K562 (cell line): Measurements from ENCODE around the gene TFAP2E. TPM values are rescaled to one million over a fixed set of nuclear protein-coding genes. Genes with fewer than 3 reads are reported as not detected.

Source experiments
- ATAC-seq: fragments of 200-7000 bp; cut with Tn5 transposase; 3 replicates; pipeline ENCODE4 v1.9.1; 2020; ENCODE audit warnings: moderate library complexity
- BruUV-seq: library from RNA; stranded (reverse); fragments of 400-500 nt; replicated peaks from 2 replicates; lab custom pipeline; 2021; lab: Mats Ljungman, UMichigan
- CTCF ChIA-PET: fragments of 300-600 bp; formaldehyde crosslinking; extraction: SDS; loops from one replicate; lab custom pipeline; 2021; ENCODE audit warnings: low intra/inter-chr PET ratio; lab: Yijun Ruan, JAX
- POLR2A ChIA-PET: fragments of 300-600, 350-650 bp; sonication (Branson Sonifier 250); formaldehyde crosslinking; extraction: SDS; loops from one replicate; lab custom pipeline; 2021; ENCODE audit warnings: antibody characterized with exemption, inconsistent platforms; lab: Yijun Ruan, JAX
- DNase-seq, 4 experiments: peaks; one replicate each; pipeline versions ENCODE4 v3.0.0 to v3.0.0-alpha.2; 2011 to 2018; ENCODE audit warnings: low spot score in 3 of 4, mixed read lengths in 3 of 4; ENCODE audit errors: extremely low read depth in 1 of 4
- FAIRE-seq: peaks from 2 replicates; lab custom pipeline; 2011; peaks lifted over from hg19 to GRCh38; lab: Jason Lieb, UNC
- H2AFZ ChIP-seq: 2 replicates; pipeline ENCODE4 v1.6.0; 2011; ENCODE audit warnings: low read depth, low read length, control low read depth, inconsistent platforms
- H3K27ac ChIP-seq: fragments of 200-600 bp; 3 replicates; pipeline ENCODE4 v1.8.0; 2011; ENCODE audit warnings: low read depth, mild to moderate bottlenecking, control low read depth, inconsistent platforms, low read length, moderate library complexity, mixed read lengths; ENCODE audit errors: extremely low read depth
- H3K27me3 ChIP-seq, 2 experiments: fragments of 300-600 bp in 1 of 2; 2 replicates in 1 of 2; 3 replicates in 1 of 2; pipeline versions ENCODE4 v1.6.0 to v1.8.0; 2011; ENCODE audit warnings: inconsistent platforms in 2 of 2, low read length in 2 of 2, mild to moderate bottlenecking in 1 of 2, mixed read lengths in 1 of 2, moderate library complexity in 1 of 2; ENCODE audit not compliant: control insufficient read depth in 2 of 2, insufficient read depth in 2 of 2
- H3K36me3 ChIP-seq: fragments of 300-600 bp; 3 replicates; pipeline ENCODE4 v1.8.0; 2011; ENCODE audit warnings: mild to moderate bottlenecking, low read length, inconsistent platforms; ENCODE audit not compliant: control insufficient read depth, insufficient read depth
- H3K4me1 ChIP-seq, 2 experiments: fragments of 200-600 bp in 1 of 2; replicated peaks in 1 of 2; 2 replicates in 1 of 2; 3 replicates in 1 of 2; pipeline versions ENCODE4 v1.5.1 to v1.8.0; 2011; ENCODE audit warnings: inconsistent platforms in 2 of 2, low read length in 2 of 2, mild to moderate bottlenecking in 1 of 2, mixed read lengths in 1 of 2, moderate library complexity in 1 of 2; ENCODE audit not compliant: control insufficient read depth in 2 of 2, insufficient read depth in 2 of 2
- H3K4me2 ChIP-seq: 2 replicates; pipeline ENCODE4 v1.6.1; 2011; ENCODE audit warnings: low read length, control low read depth, inconsistent platforms, mixed read lengths; ENCODE audit not compliant: insufficient read depth
- H3K4me3 ChIP-seq: fragments of 200-600 bp; sonication (generic), shearing (Covaris generic); 2 replicates; pipeline ENCODE4 v1.5.1; 2016; ENCODE audit warnings: control low read depth, inconsistent platforms
- H3K79me2 ChIP-seq: fragments of 200-600 bp; 3 replicates; pipeline ENCODE4 v1.8.0; 2011; ENCODE audit warnings: low read length, inconsistent platforms; ENCODE audit not compliant: control insufficient read depth, insufficient read depth
- H3K9ac ChIP-seq, 2 experiments: 2 replicates each; pipeline versions ENCODE4 v1.6.0 to v1.6.1; 2011; ENCODE audit warnings: low read depth in 2 of 2, low read length in 2 of 2, control low read depth in 1 of 2, inconsistent platforms in 1 of 2, mild to moderate bottlenecking in 1 of 2, mixed read lengths in 1 of 2; ENCODE audit not compliant: insufficient read depth in 1 of 2
- H3K9me1 ChIP-seq: one replicate; pipeline ENCODE4 v1.6.0; 2011; ENCODE audit warnings: inconsistent platforms, mild to moderate bottlenecking, low read length, moderate library complexity; ENCODE audit not compliant: control insufficient read depth, insufficient read depth
- H3K9me3 ChIP-seq: replicated peaks from 2 replicates; pipeline ENCODE4 v1.5.1; 2011; ENCODE audit warnings: low read depth, low read length, inconsistent platforms; ENCODE audit not compliant: control insufficient read depth, insufficient read depth
- H4K20me1 ChIP-seq: replicated peaks from 2 replicates; pipeline ENCODE4 v1.6.1; 2011; ENCODE audit warnings: low read length, inconsistent platforms, mixed read lengths; ENCODE audit not compliant: control insufficient read depth, insufficient read depth
- AFF4 ChIP-seq: sonication (generic); formaldehyde crosslinking; IDR thresholded peaks from 2 replicates; pipeline ENCODE4 v1.8.0; 2023; ENCODE audit warnings: mild to moderate bottlenecking, missing genetic modification reagents
- CHD1 ChIP-seq: fragments of 200-600 bp; sonication (generic); IDR thresholded peaks from one replicate; pipeline ENCODE4 v1.6.1; 2012; ENCODE audit warnings: mild to moderate bottlenecking, moderate library complexity, low read length, inconsistent platforms
- HMBOX1 ChIP-seq: sonication (generic); IDR thresholded peaks from 2 replicates; pipeline ENCODE4 v1.6.1; 2016
- IRF9 ChIP-seq: fragments of 450-650 bp; IDR thresholded peaks from 2 replicates; pipeline ENCODE4 v1.6.1; 2016; ENCODE audit warnings: missing biosample characterization, missing genetic modification characterization
- KAT7 ChIP-seq: sonication (generic); formaldehyde crosslinking; IDR thresholded peaks from 2 replicates; pipeline ENCODE4 v1.8.0; 2022; ENCODE audit warnings: missing genetic modification reagents, mild to moderate bottlenecking, borderline replicate concordance
- SIN3A ChIP-seq, 2 experiments: fragments of 150-350 bp in 1 of 2; IDR thresholded peaks; 2 replicates each; pipeline ENCODE4 v1.6.1; 2011 to 2016; ENCODE audit warnings: borderline replicate concordance in 2 of 2, low read depth in 2 of 2, low read length in 2 of 2, mild to moderate bottlenecking in 2 of 2, moderate library complexity in 2 of 2; ENCODE audit not compliant: control insufficient read depth in 1 of 2
- XRCC3 ChIP-seq: fragments of 450-650 bp; IDR thresholded peaks from 2 replicates; pipeline ENCODE4 v1.6.1; 2017; ENCODE audit warnings: mild to moderate bottlenecking, moderate library complexity
- ZNF174 ChIP-seq: fragments of 250-450 bp; sonication (Bioruptor Pico); IDR thresholded peaks from 2 replicates; pipeline ENCODE4 v1.4.0; 2020; ENCODE audit warnings: mild to moderate bottlenecking
- WGBS: fragments of 100-300 bp; shearing (Covaris generic); methylation state at CpG from one replicate; pipeline ENCODE4 v1.1.6; 2016; ENCODE audit warnings: low coverage, mixed read lengths; ENCODE audit not compliant: insufficient coverage; ENCODE audit errors: missing lambda C conversion rate; 5-methylcytosine and 5-hydroxymethylcytosine counted together
- in situ Hi-C: fragments of 300-500 bp; cut with MboI; formaldehyde crosslinking; loops from 4 replicates; pipeline ENCODE4 v1.15.0; 2018; ENCODE audit warnings: inconsistent platforms, mixed read lengths
- intact Hi-C: fragments of 100-400 bp; cut with micrococcal nuclease; formaldehyde crosslinking; loops from 2 replicates; pipeline ENCODE4 v1.14.2; 2022
- polyA plus RNA-seq, 8 experiments: library from polyadenylated mRNA; depleted of rRNA in 4 of 8; stranded (reverse) in 5 of 8; unstranded in 3 of 8; fragments of >200 nt; fragmentation: Nextera tagmentation in 2 of 8; fragmentation: Illumina TruSeq in 1 of 8; extraction: Ambion mirVana in 2 of 8; extraction: Trizol in 1 of 8; gene quantifications; 2 replicates each; pipeline versions ENCODE4 v1.2.1 to v1.2.3, GENCODE V29; 2011 to 2014; ENCODE audit warnings: inconsistent platforms in 1 of 8, missing spikeins in 1 of 8
- total RNA-seq, 7 experiments: library from RNA; depleted of rRNA in 6 of 7; stranded (reverse); fragments of >200 nt in 6 of 7; fragmentation: Illumina TruSeq in 2 of 7; extraction: Trizol in 2 of 7; gene quantifications; 2 replicates each; pipeline versions ENCODE4 v1.2.1 to v1.2.3, GENCODE V29; 2011 to 2021; ENCODE audit warnings: low replicate concordance in 1 of 7
- TF ChIP-seq, protein P1 (sequence below): fragments of 450-650 bp; IDR thresholded peaks from 2 replicates; pipeline ENCODE4 v1.6.1; 2017; ENCODE audit warnings: antibody characterized with exemption

The TFAP2E gene
- total and polyA plus RNA-seq, 9 of the 15 experiments (the other 6 are each of a cell fraction or from before 2014, with no cell fraction given), result 0.03 to 0.11 (median 0.07) TPM; not detected in 4

DNA sequence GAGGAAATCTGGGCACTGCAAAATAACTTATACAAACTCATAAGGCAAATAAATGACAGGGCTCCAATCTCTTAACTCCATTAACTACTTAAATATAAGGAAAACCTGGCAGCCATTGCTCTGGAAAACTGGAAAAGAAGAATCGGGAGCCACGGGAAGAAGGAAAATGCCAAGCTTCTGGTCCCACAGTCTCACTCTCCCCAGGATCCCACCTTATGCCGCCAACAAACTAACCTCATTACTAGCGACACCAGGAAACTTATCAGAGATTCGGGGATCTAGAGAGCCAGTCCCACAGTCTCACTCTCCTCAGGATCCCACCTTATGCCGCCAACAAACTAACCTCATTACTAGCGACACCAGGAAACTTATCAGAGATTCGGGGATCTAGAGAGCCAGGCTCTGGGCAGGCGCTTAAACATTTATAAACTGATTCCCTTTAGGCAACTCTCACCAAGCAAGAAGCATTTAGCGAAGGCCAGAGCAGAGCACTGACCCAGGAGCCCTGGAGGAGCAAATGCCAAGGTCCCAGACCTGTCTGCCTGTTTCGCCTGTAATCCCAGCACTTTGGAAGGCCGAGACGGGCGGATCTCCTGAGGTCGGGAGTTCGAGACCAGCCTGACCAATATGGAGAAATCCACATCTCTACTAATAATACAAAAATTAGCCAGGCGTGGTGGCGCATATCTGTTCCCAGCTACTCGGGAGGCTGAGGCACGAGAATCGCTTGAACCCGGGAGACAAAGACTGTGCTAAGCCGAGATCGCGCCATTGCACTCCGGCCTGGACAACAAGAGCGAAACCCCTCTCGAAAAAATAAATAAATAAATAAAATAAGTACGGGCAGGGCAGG is 67.5 kb downstream of the TFAP2E start:
- Histone ChIP-seq H3K27ac (peak overlapping the region; percentile 94), H3K9me3 (no peaks in the 10 kb centered on the region), H3K9ac (peak overlapping the region; percentile 92 to 98), H3K79me2 (peaks cover 60% of the 10 kb centered on the region), H2AFZ (peak overlapping the region; percentile 98; the same call in 1 of the 2 replicates), H3K27me3 (0 out of 5 replicates have a peak, but pooled peaks cover 0 to 4% of the 10 kb centered on the region in 2 experiments), H3K36me3 (peaks cover 19% of the 10 kb centered on the region), H3K4me1 (peaks cover 0 to 7% of the 10 kb centered on the region in 2 experiments; a peak in 1 of 5 replicates), H4K20me1 (no peaks in the 10 kb centered on the region), H3K9me1 (no peaks in the 10 kb centered on the region), H3K4me2 (peak overlapping the region; percentile 95), H3K4me3 (peak overlapping the region; percentile 72)
- 0% methylated on average over 29 of the region's 29 CpGs for WGBS
- POLR2A ChIA-PET, result interaction anchor here (1.0 to 1.5 kb wide), 3 partner anchors 11 to 18 kb away, joined by 3 read pairs; no protein-coding TSS in a partner anchor
- BruUV-seq, result TSS peak; percentile 50
- peak in 3 of 4 experiments; percentile 46 to 53 (median 50) for DNase-seq
- intact Hi-C loops, result loop anchor here (5.0 kb wide), 1 partner anchor 77 kb away; the partner anchor contains the start of gene C1orf216
- ATAC-seq, result peak; percentile 41
- CTCF ChIA-PET, result no interaction called here
- no peak for FAIRE-seq
- in situ Hi-C loops, result no loop called here
- TF ChIP-seq XRCC3, result peak; percentile 58; the same call in 1 of the 2 replicates
- no peak for TF ChIP-seq KAT7
- TF ChIP-seq SIN3A (IDR thresholded peaks at IDR 0.05; ENCODE audit: borderline replicate concordance in 2 of 2, control insufficient read depth in 1 of 2, low read depth in 2 of 2, low read length in 2 of 2), result peak in 1 of 2 experiments; percentile 31; a peak in 1 of 4 replicates
- peak; percentile 22; the same call in 1 of the 2 replicates for TF ChIP-seq AFF4 (CRISPR knock-in tag)
- TF ChIP-seq IRF9 (tag), result no peak
- no peak for TF ChIP-seq ZNF174
- peak; percentile 15 for TF ChIP-seq CHD1
- peak; percentile 53 for TF ChIP-seq HMBOX1
- TF ChIP-seq, protein P1, sequence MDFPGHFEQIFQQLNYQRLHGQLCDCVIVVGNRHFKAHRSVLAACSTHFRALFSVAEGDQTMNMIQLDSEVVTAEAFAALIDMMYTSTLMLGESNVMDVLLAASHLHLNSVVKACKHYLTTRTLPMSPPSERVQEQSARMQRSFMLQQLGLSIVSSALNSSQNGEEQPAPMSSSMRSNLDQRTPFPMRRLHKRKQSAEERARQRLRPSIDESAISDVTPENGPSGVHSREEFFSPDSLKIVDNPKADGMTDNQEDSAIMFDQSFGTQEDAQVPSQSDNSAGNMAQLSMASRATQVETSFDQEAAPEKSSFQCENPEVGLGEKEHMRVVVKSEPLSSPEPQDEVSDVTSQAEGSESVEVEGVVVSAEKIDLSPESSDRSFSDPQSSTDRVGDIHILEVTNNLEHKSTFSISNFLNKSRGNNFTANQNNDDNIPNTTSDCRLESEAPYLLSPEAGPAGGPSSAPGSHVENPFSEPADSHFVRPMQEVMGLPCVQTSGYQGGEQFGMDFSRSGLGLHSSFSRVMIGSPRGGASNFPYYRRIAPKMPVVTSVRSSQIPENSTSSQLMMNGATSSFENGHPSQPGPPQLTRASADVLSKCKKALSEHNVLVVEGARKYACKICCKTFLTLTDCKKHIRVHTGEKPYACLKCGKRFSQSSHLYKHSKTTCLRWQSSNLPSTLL, result peak; percentile 35; the same call in 1 of the 2 replicates
